ENCODE data around the gene NUP107.

NUP107 gene

DNA sequence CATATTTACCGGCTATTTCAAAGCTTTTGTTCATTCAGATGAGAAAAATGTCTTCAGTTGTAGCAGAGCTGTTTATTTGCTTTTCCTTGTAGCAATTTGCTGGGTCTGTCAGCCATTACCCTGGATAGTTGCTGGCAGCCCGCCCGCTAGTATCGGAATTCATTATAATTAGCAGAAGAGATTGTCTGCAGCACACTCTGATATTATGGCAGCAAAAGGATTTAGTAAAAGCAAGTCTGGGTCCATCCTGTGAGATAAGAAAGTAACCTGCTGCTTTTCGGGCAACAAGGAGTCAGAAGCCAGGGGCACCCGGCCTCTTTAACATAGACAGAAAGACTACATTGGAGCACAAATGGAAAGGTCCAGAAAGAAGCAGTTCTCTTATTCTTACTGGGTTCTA lies 53.1 kb downstream of the NUP107 start:
- no peak for DNase-seq (ENCODE audit: low read depth, low spot score)

DNA sequence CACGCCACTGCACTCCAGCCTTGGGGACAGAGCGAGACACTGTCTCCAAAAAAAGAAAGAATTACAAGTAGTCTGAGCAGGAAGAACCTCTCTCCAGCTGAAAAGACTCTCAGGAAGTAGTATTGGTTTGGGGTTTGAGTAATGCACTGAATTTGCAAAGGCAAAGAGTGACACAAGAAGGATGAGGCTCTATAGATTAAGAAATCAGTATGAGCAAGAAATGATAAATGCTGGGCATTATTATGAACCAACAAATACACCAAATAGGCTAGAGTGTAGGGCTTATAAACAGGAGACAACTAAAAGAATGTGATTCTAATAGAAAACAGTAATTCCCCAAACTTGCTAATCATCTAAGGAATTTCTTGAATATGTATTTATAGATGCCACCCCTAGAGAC lies 56.6 kb downstream of the NUP107 start:
- no peak for DNase-seq (ENCODE audit: low read depth, low spot score)

DNA sequence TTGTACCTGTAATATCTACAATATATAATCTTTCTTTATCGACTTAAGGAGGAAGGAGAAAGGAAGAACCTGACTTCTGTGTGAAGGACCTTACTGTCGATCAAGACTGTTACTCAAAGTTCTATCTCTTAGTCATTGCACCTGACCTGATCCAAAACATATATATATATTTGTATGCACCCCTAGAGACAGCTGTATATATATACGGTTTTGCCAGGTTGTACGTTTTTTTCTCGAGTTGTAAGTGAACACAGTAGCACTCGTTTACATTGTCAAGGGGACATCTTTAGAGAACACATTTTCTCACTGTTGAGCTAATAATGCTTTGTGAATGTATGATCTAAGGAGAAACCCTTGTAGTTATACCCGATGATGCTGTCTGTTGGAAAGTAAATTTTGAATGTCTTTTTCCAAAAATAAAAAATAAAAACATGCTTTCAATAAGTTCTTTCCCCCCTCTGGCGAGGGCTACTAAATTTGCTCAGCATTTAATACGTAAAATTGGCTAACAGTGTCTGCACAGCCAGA lies 58.7 kb downstream of the NUP107 start:
- DNase-seq (ENCODE audit: low read depth, low spot score) = no peak

DNA sequence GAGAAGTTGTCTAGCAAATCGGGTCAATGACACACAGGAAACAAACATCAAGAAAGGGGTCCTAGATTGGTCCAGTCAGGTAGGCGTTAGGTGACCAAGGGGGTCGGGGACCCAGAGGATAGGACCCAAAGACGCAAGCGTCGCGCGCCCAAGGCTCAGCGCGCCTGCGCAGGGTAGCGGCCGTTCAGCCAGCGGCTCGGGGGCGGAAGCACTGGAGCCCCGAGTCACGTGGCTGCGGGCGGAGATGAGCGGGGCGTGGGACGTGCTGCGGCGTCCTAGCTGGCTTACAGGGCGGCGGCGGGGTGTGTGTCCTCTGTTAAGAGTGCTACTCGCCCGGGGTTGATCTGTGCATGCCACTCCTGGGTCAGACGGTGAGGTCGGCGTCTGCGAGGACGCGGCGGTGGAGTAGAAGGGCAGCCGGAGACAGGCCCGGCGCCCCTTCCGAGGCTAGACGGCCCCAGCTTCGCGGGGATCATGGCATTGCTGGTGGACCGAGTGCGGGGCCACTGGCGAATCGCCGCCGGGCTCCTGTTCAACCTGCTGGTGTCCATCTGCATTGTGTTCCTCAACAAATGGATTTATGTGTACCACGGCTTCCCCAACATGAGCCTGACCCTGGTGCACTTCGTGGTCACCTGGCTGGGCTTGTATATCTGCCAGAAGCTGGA lies 59.3 kb downstream of the NUP107 start, which contains the start of gene SLC35E3:
TSS of gene SLC35E3 (plus strand) at position 273 of the 668 bp plus-strand sequence. CDS start at position 475, 202 bp downstream.
- peak; percentile 95 for DNase-seq (ENCODE audit: low read depth, low spot score)

DNA sequence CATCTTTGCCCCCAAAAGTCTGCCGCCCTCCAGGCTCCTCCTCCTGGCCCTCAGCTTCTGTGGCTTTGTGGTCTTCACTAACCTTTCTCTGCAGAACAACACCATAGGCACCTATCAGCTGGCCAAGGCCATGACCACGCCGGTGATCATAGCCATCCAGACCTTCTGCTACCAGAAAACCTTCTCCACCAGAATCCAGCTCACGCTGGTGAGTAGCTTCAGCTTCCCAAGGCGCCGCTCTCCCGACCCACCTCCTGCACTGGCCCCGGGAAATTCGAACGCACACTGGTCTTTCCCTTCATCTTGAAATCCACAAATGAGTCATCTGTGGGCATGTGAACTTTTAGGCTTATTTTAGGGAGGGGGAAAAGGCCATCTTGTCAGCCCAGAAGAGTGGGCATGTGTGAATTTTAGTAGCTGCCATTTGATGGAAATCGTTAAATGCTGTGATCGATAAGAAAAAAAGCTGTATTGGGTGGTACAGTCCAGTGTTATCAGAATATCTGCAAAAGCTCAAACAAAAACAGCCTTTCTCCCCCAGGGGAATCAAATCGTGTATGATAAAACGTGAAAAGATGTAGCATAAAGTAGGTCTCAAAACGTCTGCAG lies 59.9 kb downstream of the NUP107 start:
- peak; percentile 70 for DNase-seq (ENCODE audit: low read depth, low spot score)

DNA sequence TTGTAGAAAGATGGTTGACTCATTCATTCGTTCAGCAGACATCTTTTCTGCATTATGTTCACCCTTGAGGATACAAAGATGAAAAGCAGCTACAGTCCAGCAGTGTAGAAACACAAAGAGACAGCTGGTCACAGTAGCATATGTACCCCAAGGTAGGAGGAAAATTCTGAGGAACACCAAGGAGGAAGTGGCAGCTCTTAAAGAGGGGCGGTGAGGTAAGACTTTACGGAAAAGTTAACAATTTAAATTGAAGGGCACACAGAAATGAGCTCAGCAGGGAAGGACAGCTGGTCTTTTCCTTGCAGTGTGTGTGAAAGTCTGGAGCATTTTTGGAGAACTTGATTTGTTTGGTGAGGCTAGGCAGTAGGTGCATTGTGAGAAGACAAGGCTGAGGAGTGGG lies 62.7 kb downstream of the NUP107 start:
- DNase-seq (ENCODE audit: low read depth, low spot score) = no peak

DNA sequence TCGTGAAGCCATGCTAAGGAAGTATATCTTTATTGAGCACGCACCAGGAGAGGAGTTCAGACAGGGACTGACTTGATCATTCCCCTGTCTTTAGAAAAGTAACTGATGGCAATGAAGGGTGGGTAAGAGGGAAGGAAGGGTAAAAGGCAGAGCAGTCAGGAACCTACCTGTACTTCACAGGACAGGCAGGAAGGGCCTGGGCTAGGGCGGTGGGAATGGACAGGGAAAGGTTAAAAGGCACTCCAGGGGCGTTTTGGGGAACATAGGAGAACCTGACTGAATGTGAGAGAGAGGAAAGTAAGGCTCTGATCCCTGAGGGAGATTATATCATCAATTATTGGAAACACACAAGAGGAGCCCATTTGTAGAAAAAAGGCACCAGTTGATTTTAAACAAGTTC lies 63.1 kb downstream of the NUP107 start:
- DNase-seq (ENCODE audit: low read depth, low spot score) = no peak

DNA sequence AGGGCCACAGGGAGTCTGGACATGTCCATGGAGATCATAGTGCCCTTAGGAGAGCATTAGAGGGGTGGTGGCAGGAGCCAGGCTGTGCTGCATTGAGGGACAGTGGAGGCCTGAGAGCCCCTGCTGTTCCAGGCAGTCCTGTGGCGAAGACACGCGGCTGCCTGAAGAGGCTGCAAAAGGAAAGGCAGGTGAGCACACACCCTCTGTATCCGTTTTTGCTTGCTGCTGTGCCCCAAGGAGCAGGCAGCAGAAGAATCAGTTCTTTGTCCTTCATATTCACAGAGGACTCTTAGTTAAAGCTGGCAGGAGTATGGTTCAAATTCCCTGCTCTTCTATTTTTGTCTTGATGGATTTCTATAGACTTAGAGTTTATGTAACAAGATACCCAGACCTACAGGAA lies 63.7 kb downstream of the NUP107 start:
- peak; percentile 8 for DNase-seq (ENCODE audit: low read depth, low spot score)

DNA sequence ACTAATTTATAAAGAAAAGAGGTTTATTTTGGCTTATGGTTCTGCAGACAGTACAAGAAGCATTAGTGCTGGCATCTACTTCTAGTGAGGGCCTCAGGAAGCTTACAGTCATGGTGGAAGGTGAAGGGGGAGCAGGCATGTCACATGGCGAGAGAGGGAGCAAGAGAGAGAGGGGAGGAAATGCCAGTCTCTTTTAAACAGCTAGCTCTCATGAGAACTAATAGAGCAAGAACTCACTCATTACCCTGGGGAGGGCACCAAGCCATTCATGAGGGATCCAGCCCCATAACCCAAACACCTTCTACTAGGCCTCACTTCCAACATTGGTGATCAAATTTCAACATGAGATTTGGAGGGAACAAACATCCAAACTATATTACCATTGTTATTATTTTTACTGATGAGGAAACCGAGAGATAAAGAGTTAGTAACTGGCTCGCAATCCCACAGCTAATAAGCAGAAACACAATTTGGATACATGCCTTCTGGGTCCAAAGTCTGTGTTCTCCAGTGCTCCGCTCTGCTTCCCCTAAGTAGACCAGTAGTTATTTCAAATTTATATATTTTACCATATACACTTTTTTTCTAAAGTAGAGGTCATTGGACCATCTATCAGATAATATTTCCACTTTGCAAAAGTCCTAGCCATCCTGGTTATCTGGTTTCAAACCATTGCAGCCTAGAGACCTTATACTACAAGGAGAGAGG lies 68.9 kb downstream of the NUP107 start:
- no peak for DNase-seq (ENCODE audit: low read depth, low spot score)

DNA sequence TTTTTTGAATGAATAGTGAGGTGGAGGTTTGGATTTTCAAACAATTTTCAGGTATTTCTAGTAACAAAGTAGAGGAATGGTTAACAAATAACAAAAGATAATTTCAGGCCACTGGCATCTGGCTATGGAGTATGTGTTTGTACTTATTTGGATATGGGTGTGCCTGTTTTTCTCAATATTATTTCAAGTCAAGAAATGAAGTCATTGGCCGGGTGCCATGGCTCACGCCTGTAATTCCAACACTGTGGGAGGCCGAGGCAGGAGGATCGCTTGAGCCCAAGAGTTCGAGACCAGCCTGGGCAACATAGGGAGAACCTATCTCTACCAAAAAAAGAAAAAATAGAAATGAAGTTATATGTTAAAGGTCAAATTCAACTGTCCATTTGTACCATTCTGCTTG lies 73.1 kb downstream of the NUP107 start:
- DNase-seq (ENCODE audit: low read depth, low spot score) = no peak

DNA sequence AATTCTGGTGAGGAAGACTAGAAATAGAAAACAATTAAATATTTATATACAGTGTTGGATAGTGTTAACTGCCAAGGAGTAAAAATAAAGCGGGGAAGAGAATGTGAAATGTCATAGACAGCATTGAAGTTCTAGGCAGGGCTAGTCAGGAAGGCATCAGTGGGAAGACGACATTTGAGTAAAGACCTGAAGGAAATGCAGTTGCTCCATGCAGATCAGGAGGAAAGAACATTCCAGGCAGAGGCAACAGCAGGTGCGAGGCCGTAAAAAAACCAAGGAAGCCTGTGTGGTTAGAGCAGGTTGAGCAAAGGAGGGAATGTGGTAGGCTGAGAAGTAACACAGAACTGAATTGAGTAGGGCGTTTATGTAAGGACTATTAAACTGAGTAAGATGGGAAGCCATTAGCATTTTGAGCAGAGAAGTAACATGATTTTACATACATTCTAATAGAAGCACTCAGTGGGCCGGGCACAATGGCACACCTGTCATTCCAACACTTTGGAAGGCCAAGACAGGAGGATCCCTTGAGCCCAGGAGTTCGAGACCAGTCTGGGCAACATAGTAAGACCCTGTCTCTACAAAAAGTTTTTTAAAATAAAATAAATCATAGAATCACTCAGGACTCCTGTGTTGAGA lies 74.1 kb downstream of the NUP107 start:
- DNase-seq (ENCODE audit: low read depth, low spot score) = no peak

DNA sequence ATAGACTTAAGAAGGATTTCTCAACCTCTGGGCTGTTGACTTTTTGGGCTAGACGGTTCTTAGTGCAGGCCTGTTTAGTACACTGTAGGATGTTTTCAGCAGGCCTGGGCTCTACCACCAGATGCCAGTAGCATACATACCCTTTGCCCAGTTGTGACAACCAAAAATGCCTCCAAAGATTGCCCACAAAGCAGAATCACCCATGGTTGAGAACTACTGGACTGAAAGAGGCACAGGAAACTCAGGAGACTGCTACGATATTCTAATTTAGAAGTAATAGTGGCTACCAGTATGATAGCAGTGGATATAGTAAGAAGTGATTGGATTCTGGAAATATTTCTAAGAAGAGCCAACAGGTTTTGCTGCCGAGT lies 74.6 kb downstream of the NUP107 start:
- DNase-seq (ENCODE audit: low read depth, low spot score) = no peak

DNA sequence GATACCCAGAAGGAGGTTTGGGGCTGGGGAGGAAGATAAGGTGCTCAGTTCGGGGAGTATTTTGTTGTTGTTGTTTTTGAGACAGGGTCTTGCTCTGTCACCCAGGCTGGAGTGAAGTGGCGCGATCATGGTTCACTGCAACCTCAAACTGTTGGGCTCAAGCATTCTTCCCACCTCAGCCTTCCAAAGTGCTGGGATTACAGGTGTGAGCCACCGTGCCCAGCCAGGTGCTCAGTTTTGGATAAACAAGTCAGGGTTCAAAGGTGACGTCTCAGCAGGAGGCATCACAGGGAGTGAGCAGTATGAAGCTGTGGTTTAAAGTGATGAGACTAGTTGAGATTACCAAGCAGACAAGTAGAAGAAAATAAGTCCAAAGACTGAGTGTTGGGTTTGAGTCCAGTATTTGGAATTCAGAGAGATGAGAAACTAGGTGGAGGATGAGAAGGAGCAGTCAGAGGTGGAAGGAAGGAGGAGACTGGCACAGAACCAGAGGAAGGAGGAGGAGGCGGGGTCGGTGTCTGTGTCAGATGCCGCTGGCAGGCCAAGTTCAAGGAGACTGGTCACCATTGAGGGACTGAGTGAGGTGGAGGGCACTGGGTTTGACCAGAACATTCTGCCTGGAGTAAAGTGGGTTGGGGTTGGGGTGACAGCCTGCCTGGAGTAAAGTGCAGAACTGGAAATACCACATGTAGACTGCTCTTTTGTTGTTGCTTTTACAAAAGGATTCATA lies 75.3 kb downstream of the NUP107 start:
- no peak for DNase-seq (ENCODE audit: low read depth, low spot score)

DNA sequence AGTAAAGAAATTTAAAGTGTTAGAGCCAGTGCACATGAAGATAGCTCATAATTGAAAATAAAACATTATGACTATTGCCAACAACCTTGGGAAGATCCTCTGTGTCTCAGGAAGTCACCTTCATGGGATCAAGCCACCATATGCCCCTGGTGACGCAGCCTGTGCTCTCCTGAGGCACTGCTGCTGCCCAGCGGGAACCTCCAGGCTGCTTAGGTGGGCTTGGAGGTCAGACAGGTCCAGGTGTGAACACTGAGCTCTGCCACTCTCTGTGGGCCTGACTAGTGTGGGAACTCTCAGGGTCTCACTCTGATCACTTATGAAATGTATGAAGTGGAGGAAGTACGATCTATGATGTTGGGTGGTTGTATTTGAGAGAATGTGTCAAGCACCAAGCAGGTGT lies 75.9 kb downstream of the NUP107 start:
- DNase-seq (ENCODE audit: low read depth, low spot score) = no peak

DNA sequence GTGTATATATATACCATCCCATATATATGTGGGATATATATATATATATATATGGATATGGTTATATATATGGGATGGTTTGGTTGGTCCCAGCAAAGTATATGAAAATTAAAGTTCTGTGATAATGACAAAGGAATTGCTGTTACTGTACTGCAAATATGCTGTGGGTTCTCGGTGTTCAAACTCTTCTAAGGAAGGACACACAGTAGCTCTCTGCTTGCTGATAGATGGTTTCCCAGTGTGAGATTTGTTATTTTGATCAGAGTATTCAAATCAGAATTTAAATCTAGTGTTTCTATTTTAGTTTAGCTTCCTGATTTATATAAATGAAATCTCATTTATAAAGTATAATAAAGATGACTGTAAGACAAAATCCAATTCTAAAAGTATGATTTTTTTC lies 78.9 kb downstream of the NUP107 start:
- DNase-seq (ENCODE audit: low read depth, low spot score) = no peak

DNA sequence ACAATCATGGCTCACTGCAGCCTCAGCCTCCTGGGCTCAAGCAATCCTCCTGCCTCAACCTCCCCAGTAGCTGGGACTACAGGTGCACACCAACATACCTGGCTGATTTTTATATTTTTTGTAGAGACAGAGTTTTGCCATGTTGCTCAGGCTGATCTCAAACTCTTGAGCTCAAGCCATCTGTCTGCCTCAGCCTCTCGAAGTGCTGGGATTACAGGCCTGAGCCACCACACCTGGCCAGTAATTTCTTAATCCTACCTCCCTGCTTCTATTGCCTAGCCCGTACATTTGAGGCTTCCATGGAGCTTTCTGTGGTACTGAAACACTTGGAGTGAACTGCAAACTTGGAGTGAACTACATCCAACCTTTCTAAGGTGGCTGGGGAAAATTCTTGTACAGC lies 79.9 kb downstream of the NUP107 start:
- no peak for DNase-seq (ENCODE audit: low read depth, low spot score)

DNA sequence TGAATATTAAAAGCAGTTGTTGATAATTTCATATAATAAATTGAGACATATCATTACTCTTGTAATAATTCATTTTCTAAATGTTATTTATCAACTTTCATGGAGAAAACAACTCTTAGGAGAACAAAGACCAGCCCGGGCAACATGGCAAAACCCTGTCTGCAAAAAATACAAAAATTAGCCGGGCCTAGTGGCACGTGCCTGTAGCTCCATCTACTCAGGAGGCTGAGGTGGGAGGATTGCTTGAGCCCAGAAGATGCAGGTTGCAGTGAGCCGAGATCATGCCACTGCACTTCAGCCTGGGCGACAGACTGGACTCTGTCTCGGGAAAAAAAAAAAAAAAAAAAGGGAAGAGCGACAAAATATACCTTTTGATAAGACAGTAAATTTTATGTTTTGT lies 80.4 kb downstream of the NUP107 start:
- no peak for DNase-seq (ENCODE audit: low read depth, low spot score)

DNA sequence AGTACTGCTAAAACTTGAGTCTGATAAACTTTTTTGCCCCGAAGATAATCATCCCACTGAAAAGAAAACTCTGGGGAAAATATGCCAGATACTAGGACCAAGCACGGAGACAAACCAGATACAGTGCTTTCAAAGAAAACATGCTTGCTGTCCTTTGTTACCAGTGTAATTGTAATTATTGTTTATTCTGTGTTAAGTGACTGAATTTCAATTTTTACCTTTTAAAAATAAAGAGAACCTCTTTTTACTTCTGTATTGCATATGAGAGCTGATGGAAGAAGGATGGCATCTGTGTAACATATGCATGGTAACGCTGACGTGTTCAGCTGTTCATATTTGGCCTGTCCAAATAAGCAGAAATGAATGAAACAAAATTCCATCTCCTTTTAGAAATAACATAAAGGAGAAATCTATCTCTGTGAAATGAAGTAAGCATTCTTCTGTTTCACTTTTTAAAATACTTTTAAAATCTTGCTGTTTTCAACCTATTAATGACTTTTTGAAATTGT lies 81.7 kb downstream of the NUP107 start:
- no peak for DNase-seq (ENCODE audit: low read depth, low spot score)

DNA sequence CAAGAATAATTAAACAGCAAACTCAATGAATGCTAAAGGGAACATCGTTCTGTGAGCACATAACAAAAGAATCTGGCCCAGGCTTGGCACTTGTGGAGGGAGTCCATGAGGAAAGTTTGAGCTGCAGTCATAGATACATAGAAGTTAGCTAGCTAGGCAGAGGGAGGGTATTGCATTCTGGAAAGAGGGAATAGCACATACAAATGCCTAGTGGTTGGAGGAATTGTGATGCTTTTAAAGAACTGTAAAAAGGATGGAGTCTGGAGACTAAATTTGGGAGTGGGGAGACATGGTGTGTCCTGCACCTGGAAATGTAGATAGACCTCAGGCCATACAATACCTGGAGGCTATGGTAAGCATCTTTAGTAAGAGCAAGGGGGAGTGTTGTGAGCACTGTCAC lies 83.2 kb downstream of the NUP107 start:
- no peak for DNase-seq (ENCODE audit: low read depth, low spot score)

DNA sequence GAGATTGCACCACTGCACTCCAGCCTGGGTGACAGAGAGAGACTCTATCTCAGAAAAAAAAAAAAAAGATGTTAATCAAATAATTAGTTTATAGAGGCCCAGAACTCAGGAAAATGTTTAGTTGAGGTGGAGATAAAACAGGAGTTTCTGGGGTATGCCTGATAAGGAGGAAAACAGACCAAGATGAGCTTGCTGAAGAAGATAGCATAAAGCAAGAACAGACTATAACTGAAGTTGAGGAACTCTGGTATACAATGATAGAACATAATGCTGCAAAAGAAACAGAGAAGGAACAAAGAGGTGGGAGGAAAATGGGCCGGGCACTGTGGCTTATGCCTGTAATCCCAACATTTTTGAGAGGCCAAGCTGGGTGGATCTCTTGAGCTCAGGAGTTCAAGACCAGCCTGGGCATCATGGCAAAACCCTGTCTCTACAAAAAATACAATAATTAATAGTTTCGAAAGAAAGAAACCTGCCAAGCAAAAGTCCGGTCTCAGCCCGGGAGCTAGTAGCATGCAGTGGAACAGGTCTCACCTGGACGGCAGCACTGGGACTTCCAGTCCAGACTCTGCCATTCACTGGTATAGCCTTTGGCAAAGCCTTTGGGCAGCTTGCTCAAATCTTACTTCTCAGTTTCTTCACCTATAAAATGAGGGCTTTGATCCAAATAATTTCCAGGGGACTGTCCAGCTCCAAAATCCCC lies 84.6 kb downstream of the NUP107 start:
- DNase-seq (ENCODE audit: low read depth, low spot score) = no peak

DNA sequence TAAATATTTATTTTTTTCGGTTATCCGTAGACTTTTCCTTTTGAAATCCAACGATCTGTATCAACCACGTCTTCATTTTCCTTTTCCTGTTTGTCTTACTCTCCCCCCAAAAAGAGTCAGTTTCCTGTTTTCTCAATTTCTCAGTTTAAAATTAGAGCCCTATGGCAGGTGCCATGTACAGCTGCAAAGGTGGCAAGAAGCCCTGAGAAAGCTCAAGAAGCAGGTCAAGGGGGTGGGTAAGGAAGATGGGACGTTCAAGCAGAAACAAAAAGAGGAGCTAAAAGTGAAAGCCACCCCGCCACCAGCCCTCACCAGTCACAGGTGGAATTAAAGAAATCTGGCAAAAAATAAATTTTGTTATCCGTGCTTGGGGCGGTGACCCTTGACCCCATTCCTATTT lies 85.9 kb downstream of the NUP107 start:
- DNase-seq (ENCODE audit: low read depth, low spot score) = no peak
